Body of pancreas (tissue), 4 donors: ENCODE results near the gene LMBRD1. TPM values are rescaled to one million over a fixed set of nuclear protein-coding genes. Genes with fewer than 3 reads are reported as not detected.

ENCODE experiments used
- ATAC-seq: fragments of 150-250 bp; one replicate; pipeline ENCODE4 v1.9.1; 2016
- DNase-seq, 4 donors: peaks; one replicate each; pipeline ENCODE4 v3.0.0-alpha.2; 2019
- H3K27ac ChIP-seq, 4 donors: fragments of 200-600 bp; sonication (generic); 1 replicate in 3 of 4; 2 replicates in 1 of 4; pipeline versions ENCODE4 v1.5.1 to v1.6.1; 2016 to 2019; ENCODE audit warnings: mild to moderate bottlenecking in 1 of 4, mixed read lengths in 1 of 4, moderate library complexity in 1 of 4
- H3K27me3 ChIP-seq, 2 donors: fragments of 200-600 bp; sonication (generic); one replicate each; pipeline ENCODE4 v1.6.0; 2016; ENCODE audit warnings: mild to moderate bottlenecking in 1 of 2
- H3K36me3 ChIP-seq, 2 donors: fragments of 200-600 bp; sonication (generic); replicated peaks in 1 of 2; 2 replicates each; pipeline ENCODE4 v1.5.1; 2016; ENCODE audit warnings: low read depth in 2 of 2; ENCODE audit not compliant: insufficient read depth in 1 of 2
- H3K4me1 ChIP-seq: fragments of 200-600 bp; sonication (generic); one replicate; pipeline ENCODE4 v1.6.0; 2016
- H3K4me3 ChIP-seq, 2 donors: fragments of 200-600 bp; sonication (generic); 1 replicate in 1 of 2; 2 replicates in 1 of 2; pipeline ENCODE4 v1.5.1; 2016 to 2019
- H3K9me3 ChIP-seq, 3 donors: fragments of 200-600 bp; sonication (generic); 1 replicate in 2 of 3; 2 replicates in 1 of 3; pipeline ENCODE4 v1.5.1; 2016
- CTCF ChIP-seq, 7 experiments: fragments of 450-650 bp in 4 of 7; fragments of 200-600 bp in 3 of 7; sonication (generic) in 3 of 7; IDR thresholded peaks; one replicate each; pipeline ENCODE4 v1.5.1; 2016 to 2019; ENCODE audit warnings: antibody characterized with exemption in 7 of 7
- POLR2A ChIP-seq, 3 donors: fragments of 450-650 bp; IDR thresholded peaks; one replicate each; pipeline ENCODE4 v1.6.1; 2016; ENCODE audit warnings: antibody characterized with exemption in 3 of 3, mild to moderate bottlenecking in 2 of 3
- WGBS, 2 donors: methylation state at CpG; one replicate each; pipeline ENCODE4 v1.1.5; 2017; 5-methylcytosine and 5-hydroxymethylcytosine counted together
- intact Hi-C: fragments of 100-400 bp; cut with DNase I; formaldehyde crosslinking; loops from one replicate; pipeline ENCODE4 v1.15.1; 2023
- total RNA-seq, 2 donors: library from RNA; depleted of rRNA; stranded (reverse); fragments of >200 nt; gene quantifications; one replicate each; pipeline ENCODE4 v1.1.0, GENCODE V29; 2016

LMBRD1 gene
- total RNA-seq, 2 donors from 2014 or later, result 33.9 to 55.3 TPM

GRCh38 chr6:69722683-69723082, 74.1 kb downstream of the LMBRD1 start:
- ATAC-seq (no peak), DNase-seq (no peak)
- Histone ChIP-seq H3K4me1 (no peaks in the 10 kb centered on the region), H3K9me3 (peaks cover 0 to 3% (median 0%) of the 10 kb centered on the region in 3 donors), H3K36me3 (peaks cover 0 to 2% of the 10 kb centered on the region in 2 donors), H3K27me3 (no peaks in the 10 kb centered on the region), H3K4me3 (no peak overlapping the region), H3K27ac (no peak overlapping the region)
- intact Hi-C loops, result no loop called here
- TF ChIP-seq POLR2A (IDR thresholded peaks at IDR 0.05) (no peak), CTCF (IDR thresholded peaks at IDR 0.05) (no peak)
- 96 to 98% methylated on average over 3 of the region's 3 CpGs for WGBS, 2 donors

GRCh38 chr6:69719602-69720193, 77.1 kb downstream of the LMBRD1 start:
- Histone ChIP-seq H3K36me3 (peaks cover 0 to 8% of the 10 kb centered on the region in 2 donors), H3K27ac (no peak overlapping the region), H3K9me3 (no peaks in the 10 kb centered on the region), H3K4me1 (no peaks in the 10 kb centered on the region), H3K27me3 (no peaks in the 10 kb centered on the region), H3K4me3 (no peak overlapping the region)
- intact Hi-C loops, result no loop called here
- WGBS, 2 donors, result 30 to 34% methylated on average over 2 of the region's 2 CpGs
- TF ChIP-seq POLR2A (IDR thresholded peaks at IDR 0.05) (no peak), CTCF (IDR thresholded peaks at IDR 0.05) (peak in 6 of 7 experiments; percentile 14 to 41 (median 28))
- no peak for ATAC-seq
- peak in 2 of 4 donors; percentile 20 to 26 for DNase-seq

- H3K27ac ChIP-seq, result no peak overlapping the region
- TF ChIP-seq POLR2A (IDR thresholded peaks at IDR 0.05) (no peak), CTCF (IDR thresholded peaks at IDR 0.05) (no peak)
- no peak for ATAC-seq
- no peak for DNase-seq
- H3K4me3 ChIP-seq, result no peak overlapping the region
- intact Hi-C loops, result no loop called here
- H3K36me3 ChIP-seq, result no peaks in the 10 kb centered on the region
- H3K9me3 ChIP-seq, result no peaks in the 10 kb centered on the region
- 77 to 84% methylated on average over 1 of the region's 1 CpG for WGBS, 2 donors
- no peaks in the 10 kb centered on the region for H3K27me3 ChIP-seq
- H3K4me1 ChIP-seq, result no peaks in the 10 kb centered on the region
Measured at GRCh38 chr6:69706724-69707123, 90.1 kb downstream of the LMBRD1 start.

- intact Hi-C loops, result no loop called here
Measured at GRCh38 chr6:69705954-69706353, 90.9 kb downstream of the LMBRD1 start.

More at GRCh38 chr6:69705954-69706353, 90.9 kb downstream of the LMBRD1 start:
- no peak overlapping the region for H3K4me3 ChIP-seq
- H3K9me3 ChIP-seq, result no peaks in the 10 kb centered on the region
- no peaks in the 10 kb centered on the region for H3K27me3 ChIP-seq
- 78 to 82% methylated on average over 4 of the region's 4 CpGs for WGBS, 2 donors
- H3K4me1 ChIP-seq, result no peaks in the 10 kb centered on the region
- H3K36me3 ChIP-seq, result no peaks in the 10 kb centered on the region
- ATAC-seq, result no peak
- H3K27ac ChIP-seq, result no peak overlapping the region
- DNase-seq, result no peak
- TF ChIP-seq POLR2A (IDR thresholded peaks at IDR 0.05), result no peak
- TF ChIP-seq CTCF (IDR thresholded peaks at IDR 0.05), result peak in 1 of 7 experiments; percentile 6
